ENCODE results near the gene ADGRB2.

GRCh38 chr1:31703431-31704270 lies 60.5 kb downstream of the ADGRB2 start, which contains the start of gene COL16A1:
- no peak for TF ChIP-seq CTCF (IDR thresholded peaks at IDR 0.05)
- TF ChIP-seq POLR2A (IDR thresholded peaks at IDR 0.05), result no peak
